HG03457 (cell line): ENCODE measurements around the gene TRAM2.

Experiments used
- ATAC-seq: cut with Tn5 transposase; IDR thresholded peaks from one replicate; pipeline ENCODE4 v1.9.1; 2021; ENCODE audit warnings: moderate number of reproducible peaks; ENCODE audit not compliant: unreplicated experiment

The TRAM2 gene

DNA sequence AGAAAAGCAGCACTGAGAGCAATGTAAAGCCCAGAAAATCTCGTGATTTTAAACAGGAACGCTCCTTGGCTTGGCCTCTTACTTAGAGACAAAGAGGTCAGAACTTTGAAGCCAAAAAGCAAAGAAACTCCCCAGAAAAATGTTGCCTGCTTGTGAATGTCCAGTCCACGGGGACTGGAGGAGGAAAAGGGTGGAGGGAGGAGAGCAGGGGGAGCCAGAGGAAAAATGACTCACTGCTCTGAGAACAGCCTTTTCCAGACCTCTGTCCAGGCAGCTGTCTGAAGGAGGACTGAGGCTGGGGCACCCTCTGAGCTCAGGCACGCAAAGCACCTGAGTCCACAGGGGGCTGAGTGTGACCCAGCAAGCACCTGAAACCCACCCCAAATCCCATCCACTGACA, 64.7 kb downstream of the TRAM2 start:
- no peak for ATAC-seq

DNA sequence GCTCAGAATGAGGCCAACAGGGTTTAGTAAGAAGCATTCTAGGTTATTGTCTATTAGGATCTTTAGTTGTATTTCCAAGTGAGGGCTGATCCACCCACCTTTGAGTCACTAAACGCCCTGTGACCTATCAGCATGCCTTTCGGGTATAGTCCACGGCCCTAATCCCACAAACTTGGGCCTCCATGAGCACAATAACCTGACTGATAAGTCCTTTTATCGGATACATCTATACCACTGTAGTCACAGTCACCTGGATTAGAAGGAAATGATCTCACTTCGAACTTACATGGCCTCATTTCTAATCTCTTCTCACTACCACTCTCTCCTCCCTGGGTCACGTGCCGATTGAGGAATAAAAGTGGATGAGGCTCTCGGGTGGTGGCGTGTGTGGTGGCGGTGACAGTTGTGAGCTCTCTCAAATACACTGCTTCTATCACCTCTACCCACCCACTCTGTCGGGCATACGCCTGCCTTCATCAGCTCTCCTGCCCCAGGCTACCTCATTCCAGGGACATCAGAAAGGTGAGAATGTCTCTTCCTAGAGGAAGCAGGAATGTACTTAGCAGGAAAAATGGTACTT, 65.2 kb downstream of the TRAM2 start:
- ATAC-seq: no peak

- ATAC-seq: no peak
Observed at GRCh38 chr6:52511163-52511562, 65.7 kb downstream of the TRAM2 start.

DNA sequence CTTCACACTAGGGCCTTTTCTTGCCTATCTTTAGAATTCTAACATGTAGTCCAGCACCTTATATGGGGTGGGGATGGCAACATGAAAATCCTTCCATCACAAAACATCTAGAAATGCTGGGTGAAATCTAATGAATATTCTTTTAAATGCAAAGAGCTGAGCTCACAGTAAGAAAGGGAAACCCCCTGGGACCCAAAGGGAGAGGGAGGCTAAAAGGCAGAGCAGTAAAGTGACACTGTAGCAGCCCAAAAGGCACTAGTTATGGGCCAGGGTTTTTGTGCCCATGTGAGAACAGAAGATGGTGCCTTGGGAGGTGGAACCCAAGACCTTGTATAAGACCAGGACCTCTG, 66.7 kb downstream of the TRAM2 start:
- no peak for ATAC-seq

GRCh38 chr6:52509281-52510212, 67.3 kb downstream of the TRAM2 start:
- no peak for ATAC-seq

DNA sequence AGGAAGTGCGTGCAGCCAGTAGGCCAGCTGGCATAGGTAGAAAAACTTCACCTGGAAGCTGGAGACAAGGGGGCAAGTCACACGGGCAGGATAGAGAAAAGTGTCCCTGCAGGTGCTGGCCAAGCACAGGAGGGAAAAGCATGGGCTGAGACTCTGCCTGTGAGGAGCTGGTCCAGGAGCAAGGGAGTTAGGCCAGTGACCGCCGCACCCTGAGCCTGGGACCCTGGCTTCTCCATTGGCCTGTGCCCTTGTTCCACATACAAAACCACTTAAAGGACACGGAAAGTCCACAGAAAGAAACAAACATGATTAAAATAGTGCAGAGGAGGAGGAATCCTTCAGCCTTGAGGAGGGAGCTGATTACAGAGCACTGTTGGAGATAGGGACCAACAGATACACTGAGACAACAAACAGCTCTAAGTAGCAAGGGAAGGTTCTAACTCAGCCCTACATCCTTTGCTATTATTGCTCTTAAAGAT, 68.6 kb downstream of the TRAM2 start:
- no peak for ATAC-seq

DNA sequence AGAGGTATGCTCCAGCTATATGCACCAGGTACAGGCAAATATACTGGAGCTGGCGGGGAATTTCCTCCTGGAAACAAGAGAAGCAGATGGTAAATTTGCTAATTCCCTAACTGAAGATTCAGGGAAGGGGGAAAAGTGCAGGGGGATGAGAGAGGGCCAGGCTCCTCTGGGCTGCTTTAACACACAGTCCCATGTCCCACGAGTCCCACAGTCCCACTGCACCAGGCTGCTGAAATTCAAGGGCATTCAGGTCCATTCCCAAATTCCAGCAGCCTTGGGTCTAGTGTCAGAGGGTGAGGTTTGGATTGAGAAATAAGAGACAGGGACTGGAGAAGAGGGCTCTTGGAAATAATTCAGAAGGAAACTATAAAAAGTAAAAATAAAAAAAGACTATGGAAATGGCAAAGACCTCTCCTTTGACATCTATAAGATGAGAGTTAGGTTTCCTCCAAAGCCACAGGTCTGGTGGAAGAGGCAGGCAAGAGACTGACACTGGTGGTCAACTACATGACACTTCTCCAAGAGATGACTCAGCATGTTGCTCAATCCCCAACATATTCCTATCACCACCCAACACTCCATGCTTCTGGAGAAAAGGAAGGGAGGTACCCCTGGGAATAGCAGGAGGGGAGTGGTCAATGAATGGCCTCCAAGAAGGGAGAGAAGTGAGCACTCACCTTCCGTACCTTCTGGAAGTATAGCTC, 69.2 kb downstream of the TRAM2 start:
- ATAC-seq: no peak

- no peak for ATAC-seq
Observed at GRCh38 chr6:52506476-52506875, 70.4 kb downstream of the TRAM2 start.

DNA sequence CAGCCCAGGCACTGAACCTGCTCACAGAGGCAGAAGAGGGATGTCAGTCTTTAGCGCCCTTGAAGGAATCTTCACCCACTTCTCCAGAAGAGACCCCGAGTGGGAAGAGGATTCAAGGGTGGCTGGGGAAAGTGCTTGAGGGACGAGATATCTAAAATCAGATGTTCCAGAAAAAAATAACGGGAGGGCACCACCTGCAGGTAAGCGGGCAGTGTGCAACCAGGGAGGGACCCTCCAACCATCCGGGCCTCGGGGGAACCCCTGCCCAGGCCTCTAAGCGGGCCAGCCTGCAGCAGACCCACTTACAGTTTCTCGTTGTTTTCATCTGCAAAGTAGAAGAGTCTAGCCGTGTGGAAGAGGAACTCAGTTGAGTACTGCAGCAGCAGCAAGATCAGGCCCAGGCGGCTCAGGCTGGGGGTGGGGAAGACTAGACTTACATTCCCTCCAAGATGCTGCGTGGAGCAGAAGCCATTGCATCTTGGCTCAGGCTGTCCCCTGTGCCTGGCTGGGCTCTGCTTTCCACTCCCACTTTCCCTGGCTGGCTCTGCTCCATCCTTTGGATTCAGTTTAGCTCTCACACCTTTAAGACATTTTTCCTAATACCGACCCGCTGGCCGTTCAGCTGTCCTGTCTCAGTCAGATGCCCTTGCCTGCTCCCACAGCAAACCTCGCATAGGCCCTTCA, 71.0 kb downstream of the TRAM2 start:
- ATAC-seq: no peak

- ATAC-seq: no peak
Observed at GRCh38 chr6:52504782-52505136, 72.1 kb downstream of the TRAM2 start.

DNA sequence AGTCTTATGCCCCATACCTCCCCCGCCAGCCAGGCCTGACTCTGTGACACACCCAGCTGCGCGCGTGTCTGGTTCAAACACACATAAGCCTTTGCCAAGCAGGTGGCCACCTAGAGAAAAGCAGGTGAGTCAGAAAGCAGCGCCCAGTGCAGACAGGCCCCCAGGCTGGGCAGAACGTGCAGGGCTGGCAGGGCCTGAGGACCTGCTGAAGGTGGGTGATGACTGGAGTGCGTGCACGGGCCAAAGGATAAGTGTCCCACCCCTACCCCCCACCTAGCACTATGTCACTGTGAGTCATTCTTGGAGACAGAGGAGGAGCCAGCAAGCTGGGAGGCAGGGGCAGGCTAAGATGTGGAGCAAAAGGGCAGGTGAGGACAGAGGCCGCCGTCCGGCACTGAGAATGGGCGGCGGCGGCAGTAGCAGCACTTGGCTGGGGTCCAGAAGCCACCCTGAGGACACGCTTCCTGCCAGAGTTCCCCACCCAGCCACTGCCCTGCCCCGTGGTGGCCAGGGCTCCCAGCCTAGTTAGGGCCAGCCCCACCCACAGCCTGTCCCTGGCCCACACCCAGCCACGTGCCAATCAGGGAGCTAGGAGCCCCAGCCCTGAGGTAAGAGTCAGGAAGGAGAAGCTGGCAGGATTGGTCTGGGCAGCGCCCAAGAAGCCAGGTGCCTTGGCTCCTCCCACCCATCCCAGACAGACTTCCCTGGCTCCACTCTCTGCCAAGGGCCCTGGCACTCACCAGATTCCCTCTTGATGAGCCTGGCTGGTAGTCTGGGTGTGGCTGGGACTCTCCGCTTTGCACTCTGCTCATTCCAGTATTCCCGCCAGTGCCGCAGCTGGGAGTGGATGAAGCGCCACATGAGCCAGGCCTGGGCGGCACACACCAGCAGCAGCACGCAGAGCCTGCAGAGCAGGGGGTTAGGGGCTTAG, 72.7 kb downstream of the TRAM2 start:
- ATAC-seq: no peak

- no peak for ATAC-seq
Observed at GRCh38 chr6:52503323-52503747, 73.5 kb downstream of the TRAM2 start.

GRCh38 chr6:52502306-52503029, 74.4 kb downstream of the TRAM2 start:
- no peak for ATAC-seq

DNA sequence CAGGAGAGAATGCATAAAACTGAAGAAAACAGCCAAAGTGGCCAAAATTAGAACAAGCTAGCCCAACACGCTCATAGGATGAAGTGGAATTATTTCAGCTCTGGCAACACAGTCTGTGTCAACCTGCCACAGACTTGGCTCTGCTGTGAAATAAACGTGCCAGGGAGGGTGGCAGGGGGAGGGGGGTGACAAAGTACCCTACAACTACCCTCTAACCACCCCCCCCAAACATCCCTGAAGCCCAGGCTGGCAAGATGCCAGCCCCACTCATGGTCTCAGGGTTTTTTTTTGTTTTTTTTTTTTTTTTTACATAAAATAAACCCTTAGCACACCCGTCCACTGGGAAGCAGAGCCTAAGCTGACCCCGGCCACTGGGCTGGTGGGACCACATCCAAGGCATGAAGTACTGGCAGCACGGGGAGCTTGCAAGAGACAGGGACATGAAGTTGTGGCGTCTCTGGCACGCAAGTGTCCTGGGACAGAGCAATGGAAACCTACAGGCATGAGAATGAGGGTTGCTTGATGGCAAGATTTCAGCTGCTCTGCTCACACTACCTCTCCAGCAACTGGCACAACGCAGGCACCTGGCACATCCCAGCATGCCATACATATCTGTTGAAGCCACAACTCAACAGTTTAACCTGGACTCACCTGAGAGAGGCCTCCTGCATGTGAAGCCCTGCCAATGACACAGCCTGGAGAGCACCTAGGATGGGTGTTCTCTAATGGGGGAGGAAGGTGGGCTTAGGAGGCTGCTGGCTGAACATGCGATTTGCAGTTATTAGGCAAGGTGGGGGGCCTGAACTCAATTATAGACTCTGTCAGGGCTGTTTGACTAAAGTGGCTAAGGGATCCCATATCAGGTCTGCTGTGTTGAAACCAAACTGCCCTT, 76.4 kb downstream of the TRAM2 start:
- ATAC-seq: no peak

GRCh38 chr6:52499681-52500236, 77.1 kb downstream of the TRAM2 start:
- ATAC-seq: no peak

GRCh38 chr6:52499026-52499425, 77.8 kb downstream of the TRAM2 start:
- no peak for ATAC-seq

DNA sequence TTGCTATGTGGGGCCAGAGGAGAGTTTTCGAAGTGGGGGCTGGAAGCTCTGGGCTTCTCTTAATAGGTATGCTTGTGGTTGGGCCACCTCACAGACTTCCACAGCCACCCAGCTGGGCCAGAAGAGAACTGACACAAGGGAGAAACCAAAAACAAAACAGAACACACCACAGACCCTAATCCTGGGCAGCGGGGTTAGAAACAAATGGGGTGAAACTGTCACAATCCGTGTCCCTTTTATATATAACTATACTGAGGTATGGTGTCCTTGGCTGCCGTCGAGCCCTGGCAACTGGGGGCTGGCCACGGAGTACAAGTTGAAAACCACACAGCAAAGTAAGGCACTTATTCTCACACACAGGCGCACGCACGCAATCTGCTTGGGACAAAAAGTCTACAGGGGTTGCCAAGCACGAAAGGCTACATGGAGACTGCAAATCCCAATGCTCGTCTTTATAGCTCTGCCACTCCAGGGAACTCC, 78.3 kb downstream of the TRAM2 start:
- peak; percentile 45 for ATAC-seq
